GDM1 (cell line): Measurements from ENCODE around the gene H2BK1.

Experiments used
- DNase-seq: peaks from one replicate; lab custom pipeline; 2025; lab: John Stamatoyannopoulos, UW

H2BK1 gene

DNA sequence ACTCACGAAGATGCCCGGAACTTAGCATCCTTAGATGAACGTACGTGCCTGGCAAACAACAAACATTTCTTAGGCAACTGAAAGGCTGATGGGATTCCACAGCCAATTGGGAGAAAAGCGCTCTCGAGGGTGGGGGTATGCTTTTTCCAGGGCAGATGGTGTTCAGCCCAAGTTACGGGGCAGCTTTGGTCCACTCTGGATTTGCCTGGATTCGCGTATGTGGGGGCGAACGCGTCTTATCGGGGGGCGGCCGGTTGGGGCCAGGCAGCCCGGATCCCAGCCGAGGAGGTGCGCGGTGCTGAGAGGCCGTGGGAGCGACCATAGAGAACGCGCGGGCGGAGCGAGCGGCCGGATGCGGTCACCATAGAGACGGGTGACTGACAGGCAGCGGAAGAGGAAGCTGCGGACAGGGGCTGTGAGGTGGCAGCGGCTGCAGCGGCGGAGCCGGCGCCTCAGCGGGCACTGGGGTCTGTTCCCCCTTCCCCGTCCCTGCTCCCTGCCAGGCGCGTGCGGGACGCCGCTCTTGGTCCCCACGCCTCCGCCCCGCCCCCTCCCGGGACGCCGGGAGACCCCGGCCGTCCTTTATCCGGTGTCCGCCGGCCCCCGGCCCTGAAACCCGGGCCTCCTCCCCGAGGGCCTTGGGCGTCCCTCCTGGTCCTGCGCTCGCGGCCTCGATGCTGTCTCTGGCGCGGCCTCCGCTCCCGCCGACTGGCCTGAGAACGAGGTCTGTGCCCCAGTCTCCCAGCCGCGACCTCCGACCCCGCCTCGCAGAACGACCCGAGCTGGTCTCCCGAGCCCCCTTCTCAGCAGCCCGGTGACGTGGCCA, 22.0 kb upstream of the H2BK1 start, which contains the start of gene CHPF2:
Gene CHPF2 (plus strand): TSS at position 393 of the 826 bp plus-strand sequence. CDS start 1,529 bp downstream, outside the sequence.
- DNase-seq: peak; percentile 88

DNA sequence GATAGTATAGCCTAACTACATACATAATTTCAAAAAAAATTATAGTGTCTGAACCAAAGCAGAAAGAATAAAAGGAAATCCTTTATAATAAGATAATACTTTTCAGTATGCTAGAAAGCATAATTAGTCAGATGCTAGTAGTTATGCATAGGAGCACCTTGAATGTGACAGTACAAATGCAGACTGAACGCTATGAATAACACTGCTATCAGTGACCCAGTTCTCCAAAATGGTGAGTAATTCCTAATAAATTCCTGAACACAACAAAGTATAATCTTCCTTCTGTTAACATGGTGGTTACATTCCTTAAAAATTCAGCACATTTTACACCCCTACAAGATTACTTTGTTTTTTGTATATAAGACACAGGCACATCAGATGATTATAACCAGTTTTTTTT, 20.8 kb upstream of the H2BK1 start:
- no peak for DNase-seq

- no peak for DNase-seq
These were observed 19.0 kb upstream of the H2BK1 start for GRCh38 chr7:151229249-151229648.

GRCh38 chr7:151228024-151228866, 18.0 kb upstream of the H2BK1 start:
- no peak for DNase-seq

GRCh38 chr7:151226875-151227782, 16.8 kb upstream of the H2BK1 start, which contains the start of gene ABCF2:
Gene ABCF2, minus strand, starts transcription at chr7:151227205. Its CDS starts 747 bp downstream, at chr7:151226458.
- peak; percentile 96 for DNase-seq

DNA sequence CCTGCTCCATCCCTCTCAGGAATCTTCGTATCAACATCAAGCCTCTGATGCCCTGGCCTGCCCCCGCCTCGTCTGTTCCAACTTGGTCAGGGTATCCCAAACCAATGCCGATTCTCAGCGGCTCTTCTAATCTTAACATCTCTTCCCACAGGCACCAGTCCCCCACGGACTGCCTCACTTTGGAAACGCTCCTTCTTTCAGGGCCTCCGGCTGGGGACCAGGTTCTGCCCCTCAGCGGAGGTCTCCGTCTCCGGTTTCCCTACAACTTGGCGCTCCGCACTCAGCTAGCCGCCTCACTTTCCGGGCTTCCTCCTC, 16.2 kb upstream of the H2BK1 start:
- no peak for DNase-seq

DNA sequence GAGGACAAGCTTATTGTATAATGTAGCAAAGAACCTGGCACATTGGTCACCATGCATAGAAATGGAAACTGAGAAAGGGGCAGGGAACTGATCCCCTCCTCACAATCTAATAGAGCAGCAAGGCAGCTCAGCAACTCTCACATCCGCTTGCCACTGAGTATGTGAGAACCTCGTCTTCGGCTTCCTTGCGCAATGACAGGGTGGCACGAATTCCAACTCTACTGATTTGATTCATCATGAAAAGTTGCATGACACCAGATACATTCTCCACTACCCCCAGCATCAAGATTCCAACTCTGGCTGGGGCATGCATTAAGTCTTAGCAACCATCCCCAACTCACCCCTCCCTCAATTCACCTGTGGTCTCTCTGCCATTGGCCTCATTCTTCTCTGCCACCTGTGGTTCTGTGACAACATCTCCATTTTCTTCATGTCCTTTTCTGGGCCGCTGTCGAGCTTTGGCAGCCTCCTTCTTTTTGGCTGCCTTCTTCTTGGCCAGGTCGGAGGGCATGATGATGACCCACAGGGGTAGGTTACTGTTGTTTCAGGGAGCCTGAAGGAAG, 15.7 kb upstream of the H2BK1 start:
- DNase-seq: no peak

DNA sequence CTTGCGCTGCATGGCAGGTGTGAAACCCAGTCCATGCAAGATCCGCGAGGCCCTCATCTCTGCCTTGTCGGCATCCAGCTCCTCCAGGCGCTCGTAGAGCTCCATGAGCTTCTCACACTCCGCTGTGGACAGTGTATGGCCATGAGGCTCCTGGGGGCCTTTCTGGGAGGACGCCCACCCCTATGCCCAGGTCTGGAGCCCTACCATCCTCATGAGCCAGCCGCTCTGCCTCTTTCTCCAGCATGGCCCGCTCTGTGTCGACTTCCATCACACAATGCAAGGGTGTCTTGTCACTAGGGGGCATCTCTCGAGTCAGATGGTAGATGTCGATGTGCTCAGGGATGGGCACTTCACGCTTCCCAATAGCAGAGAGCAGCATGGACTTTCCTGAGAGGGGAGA, 13.4 kb upstream of the H2BK1 start:
- no peak for DNase-seq

DNA sequence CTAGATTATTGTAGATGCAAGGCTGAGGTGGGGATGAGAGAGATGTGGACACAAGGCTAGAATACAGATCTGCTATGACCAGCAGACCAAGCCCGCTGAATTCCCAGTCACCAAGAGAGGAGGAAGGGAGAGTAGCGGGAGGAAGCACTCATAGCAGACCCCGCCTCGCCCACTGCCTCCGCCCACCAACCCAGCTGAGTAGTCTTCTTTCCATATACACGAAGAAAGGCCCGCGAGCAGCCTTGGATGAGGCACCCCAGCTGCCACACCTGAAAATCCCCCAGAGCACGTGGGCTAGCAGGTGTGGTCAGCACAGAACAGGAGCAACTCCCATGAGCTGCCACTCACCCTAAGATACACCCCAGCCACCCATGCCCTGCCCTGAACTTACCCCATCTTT, 7.9 kb upstream of the H2BK1 start:
- no peak for DNase-seq

GRCh38 chr7:151215396-151215795, 5.1 kb upstream of the H2BK1 start:
- DNase-seq: no peak

DNA sequence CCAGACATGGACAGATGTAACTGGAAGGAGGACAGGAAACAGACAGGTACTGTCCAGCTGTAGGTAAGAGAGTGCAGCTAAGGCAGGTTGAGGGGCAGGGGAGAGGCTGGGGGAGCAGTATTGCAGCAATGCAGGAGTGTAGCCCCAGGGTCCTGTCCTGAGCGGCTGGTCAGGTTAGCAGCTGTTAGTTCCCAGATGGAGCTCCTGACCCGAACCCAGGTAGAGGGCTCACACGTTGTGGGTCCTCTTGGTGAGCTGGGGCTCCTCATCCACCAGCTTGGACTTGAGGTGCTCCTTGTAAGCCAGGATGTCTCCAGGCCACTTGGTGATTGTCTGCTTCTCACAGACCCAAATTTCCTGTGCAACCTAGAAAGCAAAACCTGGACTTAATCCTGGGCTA, 3.5 kb upstream of the H2BK1 start:
- no peak for DNase-seq

DNA sequence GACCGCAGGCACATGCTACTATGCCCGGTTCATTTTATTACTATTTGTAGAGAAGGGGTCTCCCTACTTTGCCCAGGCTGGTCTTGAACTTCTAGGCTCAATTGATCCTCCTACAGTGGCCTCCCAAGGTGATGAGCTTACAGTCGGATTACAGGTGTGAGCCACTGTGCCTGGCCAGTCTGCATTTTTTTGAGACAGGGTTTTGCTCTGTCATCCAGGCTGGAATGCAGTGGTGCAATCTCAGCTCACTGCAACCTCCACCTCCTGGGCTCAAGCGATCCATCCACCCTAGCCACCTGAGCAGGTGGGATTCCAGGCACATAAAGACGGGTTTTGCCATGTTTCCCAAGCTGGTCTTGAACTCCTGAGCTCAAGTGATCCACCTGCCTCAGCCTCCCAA, 2.3 kb upstream of the H2BK1 start:
- DNase-seq: no peak

GRCh38 chr7:151211155-151211772, 976 bp upstream of the H2BK1 start:
- no peak for DNase-seq

GRCh38 chr7:151209588-151209987, 700 bp downstream of the H2BK1 start:
- no peak for DNase-seq

DNA sequence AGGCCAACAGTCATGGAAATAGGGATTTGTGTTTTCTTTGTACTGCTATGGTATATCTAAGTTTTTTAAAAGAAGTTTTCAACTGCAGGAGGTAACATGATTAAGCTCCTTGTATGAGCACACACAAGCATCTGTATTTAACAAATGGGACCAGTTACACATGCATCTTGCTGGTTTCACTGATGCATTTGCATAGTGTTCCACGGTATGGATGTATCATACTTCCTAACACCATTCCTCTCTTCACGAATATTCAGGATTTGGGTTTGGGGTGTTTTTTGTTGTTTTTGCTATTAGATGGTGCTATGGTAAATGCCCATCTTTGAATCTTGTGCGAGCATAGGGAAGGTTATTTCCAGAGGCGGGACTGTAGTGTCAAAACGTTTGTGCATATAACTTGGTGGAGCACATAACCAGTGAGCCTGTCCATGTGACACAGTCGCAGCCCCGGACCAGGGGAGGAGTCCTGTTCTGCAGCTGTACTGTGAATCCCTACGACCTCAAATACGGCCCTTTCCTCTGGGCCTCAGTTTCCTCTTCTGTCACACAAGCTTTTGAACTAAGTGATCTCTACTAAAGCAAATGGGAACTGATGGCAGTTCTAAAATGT, 1.9 kb downstream of the H2BK1 start:
- DNase-seq: no peak

GRCh38 chr7:151207804-151208203, 2.5 kb downstream of the H2BK1 start:
- no peak for DNase-seq

DNA sequence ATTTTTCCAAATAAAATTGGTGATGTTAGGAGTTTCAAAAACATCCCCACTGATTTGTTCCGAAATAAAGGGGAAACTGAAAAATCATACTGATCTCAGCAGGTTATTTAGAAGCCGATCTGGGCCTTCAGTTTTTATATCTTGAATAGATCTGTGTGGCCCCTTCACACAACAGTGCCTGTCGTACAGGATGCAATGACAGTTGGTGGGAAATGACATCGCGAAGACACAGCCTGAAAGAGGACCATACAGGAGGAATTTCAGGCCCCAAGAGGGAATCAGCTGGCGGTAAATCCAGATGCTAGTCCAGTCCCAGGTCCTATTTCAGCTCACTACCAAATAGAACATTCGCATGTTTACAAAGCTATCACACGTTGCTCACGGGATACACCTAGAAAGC, 3.0 kb downstream of the H2BK1 start:
- DNase-seq: peak; percentile 30

- peak; percentile 74 for DNase-seq
These were observed 3.4 kb downstream of the H2BK1 start for GRCh38 chr7:151206914-151207313.

DNA sequence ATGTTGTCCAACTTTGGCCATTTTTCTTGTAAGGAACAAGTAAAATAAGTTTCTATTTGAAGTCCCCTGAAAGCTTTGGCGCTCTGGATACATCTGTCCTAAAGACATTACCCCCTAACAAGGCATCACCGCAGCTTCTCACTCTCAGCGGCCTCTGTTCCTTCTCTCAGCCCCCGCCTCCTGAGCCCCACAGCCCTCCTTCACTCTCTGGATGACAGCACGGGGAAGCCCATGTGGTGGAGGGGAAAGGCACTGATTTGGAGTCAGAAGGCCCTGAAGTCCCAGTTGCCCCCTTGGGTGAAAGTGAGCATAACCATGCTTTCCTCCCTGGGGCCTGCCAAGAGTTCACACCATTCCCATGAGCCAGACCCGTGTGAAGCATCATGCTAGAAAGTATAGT, 4.6 kb downstream of the H2BK1 start:
- DNase-seq: no peak

DNA sequence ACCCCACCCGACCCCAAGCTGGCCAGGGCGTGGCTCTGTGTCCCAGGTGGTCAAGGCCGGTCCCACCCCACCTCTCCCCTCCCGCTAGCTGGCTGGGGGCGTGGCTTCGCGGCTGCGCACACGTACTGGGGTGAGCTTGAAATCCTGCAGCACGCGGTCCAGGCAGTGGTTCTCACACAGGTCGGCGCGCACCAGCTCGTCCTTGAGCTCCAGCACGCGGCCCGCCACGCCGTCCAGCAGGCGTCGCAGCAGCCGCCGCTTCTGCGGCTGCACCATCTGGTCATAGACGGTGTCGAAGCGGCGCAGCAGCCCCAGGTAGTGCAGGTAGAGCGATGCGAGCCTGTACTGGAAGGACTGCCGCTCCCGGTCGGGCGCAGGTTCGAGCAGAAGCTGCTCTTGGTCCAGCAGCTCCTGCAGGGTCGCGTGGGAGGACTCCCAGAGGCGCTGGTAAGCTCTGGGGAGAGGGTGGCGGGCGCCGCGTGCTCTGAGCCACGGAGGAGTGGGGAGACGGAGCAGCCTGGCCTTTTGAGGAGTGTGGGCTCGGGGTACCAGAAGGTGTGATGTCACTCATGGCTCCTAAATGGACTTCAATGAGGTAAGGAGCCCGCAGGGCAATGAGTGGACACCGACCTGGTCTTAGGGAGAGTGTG, 5.8 kb downstream of the H2BK1 start:
- no peak for DNase-seq
